GM19372 (cell line): ENCODE results near the gene SLC10A1.
"Not testable (repeated sequence)": the region's sequence is repeated elsewhere in the genome, so short reads cannot be mapped to it uniquely, and the experiment has no call there.

Experiments used
- ATAC-seq: cut with Tn5 transposase; IDR thresholded peaks from one replicate; pipeline ENCODE4 v1.9.1; 2021; ENCODE audit warnings: mild to moderate bottlenecking, low read depth, moderate library complexity; ENCODE audit not compliant: unreplicated experiment

SLC10A1 gene

DNA sequence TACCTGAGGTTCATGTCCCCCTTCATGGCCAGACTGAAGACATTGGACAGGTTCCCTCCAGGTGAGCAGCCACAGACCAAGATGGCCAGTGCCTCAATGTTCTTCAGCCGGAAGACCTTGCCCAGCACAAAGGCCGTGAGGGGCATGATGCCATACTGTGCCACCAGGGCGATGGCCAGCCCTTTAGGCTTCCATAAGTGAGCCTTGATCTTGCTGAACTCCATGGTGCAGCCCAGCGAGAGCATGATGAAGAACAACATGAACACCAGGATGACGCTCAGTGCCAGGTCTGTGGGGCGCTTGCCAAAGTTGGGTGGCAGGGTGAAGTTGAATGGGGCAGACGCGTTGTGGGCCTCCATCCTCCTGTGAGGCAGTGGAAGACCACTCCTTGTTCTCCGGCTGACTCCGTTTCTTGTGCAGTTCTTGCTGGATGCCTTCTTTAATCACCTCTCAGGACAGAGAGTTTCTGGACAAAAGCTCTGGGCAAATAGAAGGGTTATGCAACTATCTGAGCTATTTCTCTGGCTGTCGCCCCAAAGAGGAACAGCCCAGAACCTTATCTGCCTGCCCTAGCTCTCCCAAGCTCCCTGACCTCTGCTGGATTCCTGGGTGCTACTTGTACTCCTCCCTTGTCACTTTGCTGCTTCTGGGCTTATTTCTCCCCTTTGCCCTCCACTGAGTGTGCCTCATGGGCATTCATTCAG is at the start of gene SLC10A1:
Gene SLC10A1 (minus strand): TSS at position 445 of the 704 bp plus-strand sequence. CDS start 86 bp downstream, at position 359.
- no peak for ATAC-seq

DNA sequence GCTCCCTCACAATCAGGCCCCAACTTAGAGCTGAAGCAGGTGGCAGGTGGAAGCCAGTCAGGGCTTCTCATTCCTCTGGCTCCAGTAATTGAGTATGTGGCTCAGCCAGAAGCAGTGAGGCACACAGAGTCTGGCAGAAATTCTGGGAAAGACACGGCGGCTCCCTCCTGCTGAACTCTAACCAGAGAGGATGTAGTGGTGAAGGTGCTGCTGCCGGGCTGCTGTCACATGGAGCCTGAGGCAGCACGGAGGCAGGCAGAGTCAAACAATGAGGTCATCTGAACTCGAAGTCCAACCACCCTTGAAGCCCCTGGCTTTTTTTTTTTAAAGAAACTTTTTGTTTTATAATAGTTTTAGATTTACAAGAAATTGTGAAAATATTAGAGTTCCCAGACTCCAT is 48.7 kb upstream of the SLC10A1 start:
- ATAC-seq, result no peak

DNA sequence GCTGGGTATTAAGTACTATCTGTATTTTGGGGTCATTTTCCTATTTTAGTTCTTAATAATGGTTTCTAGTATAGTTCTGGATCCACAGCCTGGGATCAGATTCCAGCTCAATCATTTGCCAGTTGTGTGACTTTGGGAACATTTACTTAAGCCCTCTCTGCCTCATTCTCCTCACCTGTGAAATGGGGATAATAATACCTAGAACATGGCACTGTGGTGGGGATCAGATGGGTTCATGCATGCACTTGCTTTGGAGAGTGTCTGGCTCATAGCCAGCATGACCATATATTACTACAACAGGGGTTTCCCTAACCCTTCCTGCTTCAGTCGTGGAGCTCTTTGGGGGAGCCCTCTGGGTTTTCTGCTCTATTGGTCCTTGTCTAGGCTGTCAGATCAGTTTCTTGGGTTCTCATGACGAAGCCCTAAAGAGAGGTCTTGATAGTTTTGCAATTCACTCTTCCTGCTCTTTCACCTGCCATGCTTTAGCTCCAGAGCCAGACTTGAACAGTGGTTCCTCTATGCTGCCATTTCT is 48.1 kb upstream of the SLC10A1 start:
- no peak for ATAC-seq

DNA sequence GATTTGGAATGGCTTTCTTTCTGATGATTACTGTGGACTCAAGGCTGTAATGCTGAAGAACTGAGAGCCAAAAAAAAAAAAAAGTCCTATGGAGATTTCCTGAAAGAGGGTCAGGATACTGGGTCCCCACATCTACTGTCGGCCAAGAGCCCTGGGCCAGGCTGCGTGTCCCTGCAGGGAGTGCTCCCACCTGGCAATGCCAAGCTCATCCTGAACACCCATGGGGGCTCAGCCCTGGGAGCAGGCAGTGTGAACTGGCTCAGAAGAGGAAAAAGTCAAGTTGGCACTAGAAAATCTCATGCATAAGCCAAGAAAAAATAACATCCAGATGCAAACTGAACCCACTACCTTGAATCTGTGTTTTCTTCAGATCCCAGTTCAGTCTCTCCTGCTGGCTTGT is 47.1 kb upstream of the SLC10A1 start:
- no peak for ATAC-seq

- ATAC-seq, result no peak
Observed at GRCh38 chr14:69842686-69843420, 45.8 kb upstream of the SLC10A1 start.

DNA sequence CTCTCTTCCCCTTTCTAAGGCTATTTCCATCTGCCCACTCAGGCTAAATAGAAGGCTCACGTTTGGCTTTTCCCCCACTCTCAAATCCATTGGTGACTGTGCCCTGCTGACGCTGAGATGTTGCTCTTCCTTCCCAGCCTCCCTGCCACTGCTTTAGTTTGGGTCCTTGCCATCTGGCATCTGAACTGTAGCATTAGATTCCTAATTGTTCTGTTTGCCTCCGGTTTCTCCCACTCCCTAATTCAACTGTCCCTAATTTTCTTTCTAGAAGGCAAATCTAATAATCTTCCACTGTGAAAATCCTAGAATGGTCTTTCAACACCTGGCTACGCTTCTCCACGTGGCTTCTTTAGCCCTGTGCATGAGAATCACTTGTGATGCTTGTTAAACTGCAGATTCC is 44.6 kb upstream of the SLC10A1 start:
- ATAC-seq, result no peak

- ATAC-seq, result no peak
Observed at GRCh38 chr14:69839661-69840060, 42.6 kb upstream of the SLC10A1 start.

DNA sequence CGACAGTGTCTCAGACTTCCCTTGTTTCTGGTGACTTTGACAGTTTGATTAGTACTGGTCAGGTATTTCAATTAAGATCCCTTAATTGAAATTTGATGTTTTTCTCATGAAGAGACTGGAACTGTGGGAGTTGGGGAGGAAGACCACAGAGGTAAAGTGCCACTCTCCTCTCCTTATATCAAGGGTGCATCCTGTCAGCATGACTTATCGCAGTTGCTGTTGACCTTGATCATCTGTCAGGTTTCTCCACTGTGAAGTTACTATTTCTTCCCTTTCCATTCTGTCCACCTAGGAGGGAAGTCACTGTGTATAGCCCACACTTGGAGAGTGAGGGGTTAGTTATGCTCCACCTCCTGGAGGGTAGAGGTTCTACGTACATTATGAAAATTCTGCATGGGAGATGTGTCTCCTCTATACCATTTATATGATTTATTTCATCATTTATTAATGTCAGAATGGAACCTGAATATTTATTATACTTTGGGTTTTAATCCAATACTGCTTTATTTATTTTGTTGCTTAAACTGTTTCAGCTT is 41.9 kb upstream of the SLC10A1 start:
- no peak for ATAC-seq

GRCh38 chr14:69828879-69829278 is 31.8 kb upstream of the SLC10A1 start:
- no peak for ATAC-seq

DNA sequence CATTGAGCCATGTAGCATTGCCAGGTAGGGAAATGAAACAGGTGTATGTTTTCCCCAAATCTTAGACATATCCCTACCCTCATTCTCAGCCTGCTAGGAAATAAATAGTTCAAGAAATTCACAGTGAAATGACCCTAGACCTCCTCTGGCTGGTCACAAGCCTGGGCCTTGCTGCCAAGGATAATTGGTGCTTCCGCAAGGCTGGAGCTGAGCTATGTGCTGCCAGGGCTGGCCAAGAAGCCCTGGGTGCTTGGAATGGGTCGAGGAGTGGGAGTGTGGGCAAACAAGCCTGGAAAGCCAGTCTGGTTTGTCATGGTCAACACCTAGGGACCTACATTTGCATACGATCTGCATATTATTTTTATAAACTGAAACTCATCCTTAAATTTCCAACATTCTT is 31.3 kb upstream of the SLC10A1 start:
- ATAC-seq, result no peak

DNA sequence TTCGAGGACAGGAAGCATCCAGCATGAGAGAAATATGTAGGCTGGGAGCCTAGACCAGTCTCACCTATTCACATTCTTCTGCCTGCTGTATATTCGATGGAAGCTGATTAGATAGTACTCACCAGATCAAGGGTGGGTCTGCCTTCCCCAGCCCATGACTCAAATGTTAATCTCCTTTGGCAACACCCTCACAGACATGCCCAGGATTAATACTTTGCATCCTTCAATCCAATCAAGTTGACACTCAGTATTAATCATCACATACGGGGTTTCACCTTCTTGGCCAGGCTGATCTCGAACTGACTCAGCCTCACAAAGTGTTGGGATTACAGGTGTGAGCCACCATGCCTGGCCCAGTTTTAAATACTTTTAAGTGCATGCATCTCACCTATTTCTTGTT is 30.5 kb upstream of the SLC10A1 start:
- no peak for ATAC-seq

DNA sequence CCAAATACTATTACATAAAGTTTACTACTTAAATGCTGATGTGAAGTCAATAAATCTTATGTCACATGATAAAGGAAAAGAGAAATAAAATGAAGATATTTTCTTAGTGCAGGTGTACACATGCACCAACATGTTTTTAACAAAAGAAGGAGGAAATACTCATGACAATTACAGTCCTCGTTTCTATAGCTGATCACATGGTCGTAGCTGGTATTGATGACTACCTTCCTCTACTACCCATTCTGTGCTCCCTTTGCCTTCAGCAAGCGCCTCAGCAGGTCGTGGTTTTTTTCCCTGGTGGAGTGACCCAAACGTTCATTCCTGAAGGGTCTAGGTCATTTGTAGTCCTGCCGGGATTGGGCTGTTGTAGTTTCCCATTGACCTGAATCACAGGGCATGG is 25.4 kb upstream of the SLC10A1 start:
- no peak for ATAC-seq

DNA sequence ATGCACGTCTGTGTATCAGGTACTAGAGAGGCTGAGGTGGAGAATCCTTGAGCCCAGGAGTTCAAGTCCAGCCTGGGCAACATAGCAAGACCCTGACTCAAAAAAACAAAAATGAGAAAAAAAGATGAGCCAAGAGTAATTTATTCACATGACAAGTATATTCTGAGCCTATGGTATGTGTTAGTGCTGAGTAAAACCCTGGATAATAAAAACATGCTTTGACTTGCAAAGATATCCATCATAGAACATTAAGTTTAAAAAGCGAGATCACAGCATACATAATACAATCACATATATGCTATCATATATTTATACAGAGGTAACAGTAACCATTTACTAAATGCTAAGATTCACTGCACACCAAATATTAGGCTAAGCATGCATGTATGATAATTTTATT is 23.9 kb upstream of the SLC10A1 start:
- ATAC-seq, result no peak

DNA sequence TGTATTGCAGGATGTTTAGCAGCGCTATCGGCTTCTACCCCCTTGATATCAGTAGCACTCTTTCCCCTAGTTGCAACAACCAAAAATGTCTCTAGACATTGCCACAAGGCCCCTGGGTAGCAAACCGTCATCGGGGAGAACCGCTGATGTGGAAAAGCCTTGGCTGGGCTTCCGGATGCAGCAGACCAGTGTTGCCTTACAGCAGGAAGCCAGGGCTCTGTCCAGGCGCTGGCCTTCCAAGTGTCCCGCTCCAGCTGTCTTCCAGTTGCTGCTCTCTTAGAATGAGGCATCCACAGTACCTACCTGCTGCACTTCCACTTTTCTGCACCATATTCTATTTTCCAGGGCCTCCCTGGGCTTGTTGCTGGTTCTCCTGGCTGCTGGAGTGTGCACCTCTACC is 22.6 kb upstream of the SLC10A1 start:
- ATAC-seq, result no peak

DNA sequence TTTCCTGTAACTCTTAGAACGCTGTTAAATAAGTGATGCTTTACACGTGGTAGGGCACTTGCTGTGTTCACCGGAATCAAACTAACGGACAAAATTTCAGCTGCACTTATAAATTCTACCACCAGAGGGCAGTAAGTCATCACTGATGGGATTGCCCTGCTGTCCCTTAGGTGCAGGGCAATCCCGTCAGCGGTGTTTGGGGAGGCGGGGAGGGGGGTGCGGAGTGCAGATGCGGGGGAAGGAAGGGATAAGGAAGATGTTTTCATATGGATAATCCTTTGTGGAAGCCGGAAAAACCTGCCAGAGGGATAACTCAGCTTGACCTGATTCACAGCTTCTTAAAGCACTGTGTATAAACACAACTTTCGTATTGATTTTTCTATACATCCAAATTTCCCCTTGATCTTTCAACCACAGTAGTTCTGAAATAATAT is 21.7 kb upstream of the SLC10A1 start:
- ATAC-seq, result no peak

DNA sequence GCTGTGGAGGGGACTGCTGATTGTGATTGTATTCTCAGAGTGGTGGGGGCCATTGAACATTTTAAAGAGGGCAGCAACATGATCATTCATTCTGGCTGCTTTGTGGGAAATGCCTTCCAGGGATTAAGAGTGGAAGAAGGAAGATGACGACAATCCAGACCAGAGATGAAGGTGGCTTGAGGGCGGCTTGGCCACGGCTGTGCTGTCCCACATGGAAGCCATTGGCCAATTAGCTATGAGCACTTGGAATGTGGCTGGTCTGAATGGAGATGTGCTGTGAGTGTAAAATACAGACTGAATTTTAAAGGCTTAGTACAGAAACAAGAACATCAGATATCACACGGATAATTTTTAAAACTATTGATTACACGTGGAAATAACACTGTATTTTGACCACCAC is 19.2 kb upstream of the SLC10A1 start:
- ATAC-seq, result no peak

- ATAC-seq, result no peak
Observed at GRCh38 chr14:69815556-69815955, 18.5 kb upstream of the SLC10A1 start.

DNA sequence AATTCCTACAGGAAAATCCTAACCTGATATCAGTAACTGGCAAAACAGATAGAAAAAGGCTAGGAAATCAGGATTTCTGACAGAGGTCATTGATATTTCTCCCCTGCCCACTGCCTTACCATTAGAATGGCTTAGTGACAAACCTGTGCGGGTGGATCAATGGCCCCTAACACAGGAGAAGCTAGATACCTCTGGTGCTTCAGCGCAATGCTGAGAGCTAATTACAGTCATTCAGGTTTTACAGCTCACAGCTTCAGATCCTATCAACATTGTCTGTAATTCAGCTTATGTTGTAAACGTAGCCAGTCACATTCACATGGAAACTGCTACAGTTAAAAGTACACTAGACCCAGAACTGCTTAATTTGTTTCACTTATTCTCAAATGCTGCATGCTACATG is 17.4 kb upstream of the SLC10A1 start:
- ATAC-seq, result no peak

- not testable (repeated sequence) for ATAC-seq
Observed at GRCh38 chr14:69813346-69813745, 16.3 kb upstream of the SLC10A1 start.

DNA sequence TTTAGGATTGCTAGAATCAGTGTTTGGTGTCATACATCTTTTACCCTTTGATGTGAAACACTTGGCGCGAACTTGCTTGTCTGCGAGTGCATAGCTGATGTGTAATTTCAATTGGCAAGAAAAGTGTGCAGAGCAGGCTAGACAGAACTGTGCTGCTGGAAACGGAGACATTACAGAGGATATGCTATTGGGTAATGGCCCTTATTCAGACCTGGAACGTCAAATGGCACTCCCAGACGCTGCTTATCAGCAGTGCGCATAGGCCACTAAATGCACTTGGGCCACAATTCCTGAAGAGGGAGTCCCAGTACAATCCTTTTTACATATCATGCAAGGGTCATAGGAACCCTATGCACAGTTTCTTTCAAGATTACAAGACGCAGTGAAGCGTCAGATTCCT is 15.7 kb upstream of the SLC10A1 start:
- no peak for ATAC-seq

DNA sequence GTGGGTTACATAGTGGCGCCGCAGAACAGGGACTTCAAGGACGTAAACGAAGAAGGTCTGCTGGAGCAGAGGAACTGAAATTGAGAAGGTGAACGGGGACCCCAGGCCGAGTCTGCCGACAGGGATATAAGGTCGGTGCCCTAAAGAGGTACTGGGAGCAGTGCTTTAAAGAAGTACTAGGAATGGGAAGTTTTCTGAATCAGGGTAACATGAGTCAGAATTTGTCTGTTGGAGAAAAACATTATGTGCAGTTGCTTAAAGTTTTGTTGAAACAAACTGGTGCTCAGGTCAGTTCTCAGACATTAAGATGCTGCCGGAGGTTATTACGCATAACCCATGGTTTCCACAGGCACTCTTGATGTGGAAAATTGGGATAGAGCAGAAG is 14.8 kb upstream of the SLC10A1 start:
- no peak for ATAC-seq
